ENCODE results near the gene EEFSEC. TPM values are rescaled to one million over a fixed set of nuclear protein-coding genes. Genes with fewer than 3 reads are reported as not detected.

The EEFSEC gene
- total RNA-seq, 4 donors from 2014 or later: 11.7 to 23.0 (median 14.9) TPM

- no peak for ATAC-seq (ENCODE audit: low FRiP score)
- TF ChIP-seq, protein P1, sequence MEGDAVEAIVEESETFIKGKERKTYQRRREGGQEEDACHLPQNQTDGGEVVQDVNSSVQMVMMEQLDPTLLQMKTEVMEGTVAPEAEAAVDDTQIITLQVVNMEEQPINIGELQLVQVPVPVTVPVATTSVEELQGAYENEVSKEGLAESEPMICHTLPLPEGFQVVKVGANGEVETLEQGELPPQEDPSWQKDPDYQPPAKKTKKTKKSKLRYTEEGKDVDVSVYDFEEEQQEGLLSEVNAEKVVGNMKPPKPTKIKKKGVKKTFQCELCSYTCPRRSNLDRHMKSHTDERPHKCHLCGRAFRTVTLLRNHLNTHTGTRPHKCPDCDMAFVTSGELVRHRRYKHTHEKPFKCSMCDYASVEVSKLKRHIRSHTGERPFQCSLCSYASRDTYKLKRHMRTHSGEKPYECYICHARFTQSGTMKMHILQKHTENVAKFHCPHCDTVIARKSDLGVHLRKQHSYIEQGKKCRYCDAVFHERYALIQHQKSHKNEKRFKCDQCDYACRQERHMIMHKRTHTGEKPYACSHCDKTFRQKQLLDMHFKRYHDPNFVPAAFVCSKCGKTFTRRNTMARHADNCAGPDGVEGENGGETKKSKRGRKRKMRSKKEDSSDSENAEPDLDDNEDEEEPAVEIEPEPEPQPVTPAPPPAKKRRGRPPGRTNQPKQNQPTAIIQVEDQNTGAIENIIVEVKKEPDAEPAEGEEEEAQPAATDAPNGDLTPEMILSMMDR (IDR thresholded peaks at IDR 0.05): no peak
Measured at GRCh38 chr3:128133273-128133883, 19.9 kb upstream of the EEFSEC start.

DNA sequence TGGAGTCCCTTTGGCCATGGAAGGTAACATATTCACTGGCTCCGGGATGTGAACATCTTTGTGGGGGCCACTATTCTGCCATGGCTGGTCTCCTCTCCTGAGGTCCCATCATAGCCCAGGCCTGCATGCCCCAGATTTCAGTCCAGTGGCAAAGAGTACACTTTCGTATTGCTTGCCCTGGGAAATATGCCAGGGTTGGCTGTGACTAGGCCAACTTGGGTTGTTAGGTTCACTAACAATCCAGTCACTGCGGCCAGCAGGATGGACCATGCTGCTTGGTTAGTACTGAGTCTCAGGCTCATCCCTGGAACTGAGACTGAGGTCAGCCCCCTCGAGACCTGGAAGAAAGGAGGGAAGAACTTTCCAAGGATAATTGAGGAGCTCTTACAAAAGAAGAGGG is 9.8 kb upstream of the EEFSEC start:
- TF ChIP-seq, protein P1 (IDR thresholded peaks at IDR 0.05): no peak
- DNase-seq (ENCODE audit: low spot score) (no peak), ATAC-seq (ENCODE audit: low FRiP score) (no peak)

More at GRCh38 chr3:128133273-128133883, 19.9 kb upstream of the EEFSEC start:
- no peak for DNase-seq (ENCODE audit: low spot score)

GRCh38 chr3:128144512-128145187 is 8.6 kb upstream of the EEFSEC start:
- TF ChIP-seq, protein P1 (IDR thresholded peaks at IDR 0.05): no peak
- DNase-seq (ENCODE audit: low spot score): no peak
- ATAC-seq (ENCODE audit: low FRiP score): no peak

- TF ChIP-seq, protein P1 (IDR thresholded peaks at IDR 0.05): no peak
- ATAC-seq (ENCODE audit: low FRiP score): no peak
- no peak for DNase-seq (ENCODE audit: low spot score)
Measured at GRCh38 chr3:128145279-128145678, 8.0 kb upstream of the EEFSEC start.

GRCh38 chr3:128146201-128146600 is 7.1 kb upstream of the EEFSEC start:
- ATAC-seq (ENCODE audit: low FRiP score): no peak
- DNase-seq (ENCODE audit: low spot score): no peak
- TF ChIP-seq, protein P1 (IDR thresholded peaks at IDR 0.05): no peak

- DNase-seq (ENCODE audit: low spot score): no peak
- no peak for ATAC-seq (ENCODE audit: low FRiP score)
- TF ChIP-seq, protein P1 (IDR thresholded peaks at IDR 0.05): no peak
Measured at GRCh38 chr3:128149650-128150049, 3.6 kb upstream of the EEFSEC start.

GRCh38 chr3:128151758-128152274 is 1.5 kb upstream of the EEFSEC start:
- DNase-seq (ENCODE audit: low spot score): no peak
- TF ChIP-seq, protein P1 (IDR thresholded peaks at IDR 0.05): no peak
- no peak for ATAC-seq (ENCODE audit: low FRiP score)
